OCI-LY7 (cell line): Measurements from ENCODE around the gene MARCHF11. TPM values are rescaled to one million over a fixed set of nuclear protein-coding genes. Genes with fewer than 3 reads are reported as not detected.

Experiments used
- BruUV-seq: library from RNA; stranded (reverse); fragments of 400-500 nt; replicated peaks from 2 replicates; lab custom pipeline; 2021; lab: Mats Ljungman, UMichigan
- CTCF ChIA-PET: fragments of 300-600 bp; sonication (Branson Sonifier 250); formaldehyde crosslinking; loops from one replicate; lab custom pipeline; 2022; ENCODE audit warnings: antibody characterized with exemption; ENCODE audit not compliant: unreplicated experiment; lab: Charles Lee
- POLR2A ChIA-PET: fragments of 300-600 bp; sonication (Branson Sonifier 250); formaldehyde crosslinking; loops from one replicate; lab custom pipeline; 2022; ENCODE audit warnings: antibody characterized with exemption; lab: Charles Lee
- DNase-seq: peaks from one replicate; pipeline ENCODE4 v3.0.0-alpha.2; 2015; ENCODE audit warnings: low spot score
- H2AFZ ChIP-seq: fragments of 200-600 bp; sonication (generic), shearing (Covaris generic); 2 replicates; pipeline ENCODE4 v1.6.1; 2014; ENCODE audit warnings: mild to moderate bottlenecking, antibody characterized with exemption, low read length, moderate library complexity
- H3K27ac ChIP-seq: fragments of 200-600 bp; sonication (generic); 2 replicates; pipeline ENCODE4 v1.5.1; 2014; ENCODE audit warnings: mixed run types, low read depth, mild to moderate bottlenecking, moderate library complexity, low read length, inconsistent platforms; ENCODE audit not compliant: poor library complexity, severe bottlenecking
- H3K36me3 ChIP-seq: fragments of 200-600 bp; sonication (generic); 2 replicates; pipeline ENCODE4 v1.6.1; 2014; ENCODE audit warnings: mild to moderate bottlenecking, antibody characterized with exemption, low read length, moderate library complexity, mixed read lengths; ENCODE audit not compliant: insufficient read depth
- H3K4me1 ChIP-seq: fragments of 200-600 bp; sonication (generic); 2 replicates; pipeline ENCODE4 v1.5.1; 2014; ENCODE audit warnings: mild to moderate bottlenecking, low read length; ENCODE audit not compliant: insufficient read depth, poor library complexity, severe bottlenecking
- H3K4me2 ChIP-seq: fragments of 200-600 bp; sonication (generic); 2 replicates; pipeline ENCODE4 v1.6.1; 2014; ENCODE audit warnings: mild to moderate bottlenecking, low read length
- H3K4me3 ChIP-seq: fragments of 200-600 bp; sonication (generic); 2 replicates; pipeline ENCODE4 v1.5.1; 2014; ENCODE audit warnings: mild to moderate bottlenecking, low read depth, low read length; ENCODE audit not compliant: poor library complexity, severe bottlenecking
- H3K79me2 ChIP-seq: fragments of 200-600 bp; sonication (generic); 2 replicates; pipeline ENCODE4 v1.6.1; 2016; ENCODE audit warnings: low read depth, mild to moderate bottlenecking, low read length, moderate library complexity, mixed read lengths; ENCODE audit not compliant: insufficient read depth
- H3K9me2 ChIP-seq: fragments of 200-600 bp; sonication (generic); 2 replicates; pipeline ENCODE4 v1.6.1; 2016; ENCODE audit warnings: mild to moderate bottlenecking, low read length, mixed read lengths; ENCODE audit not compliant: insufficient read depth
- H3K9me3 ChIP-seq: fragments of 200-600 bp; sonication (generic); 2 replicates; pipeline ENCODE4 v1.6.1; 2014; ENCODE audit warnings: mild to moderate bottlenecking, mixed run types, low read length, mixed read lengths
- H4K20me1 ChIP-seq: fragments of 200-600 bp; sonication (generic); 2 replicates; pipeline ENCODE4 v1.6.1; 2014; ENCODE audit warnings: mild to moderate bottlenecking, antibody characterized with exemption, low read length, moderate library complexity, mixed read lengths; ENCODE audit not compliant: insufficient read depth
- EZH2phosphoT487 ChIP-seq: fragments of 200-600 bp; sonication (generic); IDR thresholded peaks from 2 replicates; pipeline ENCODE4 v1.6.1; 2018; ENCODE audit warnings: low read depth, borderline replicate concordance, mild to moderate bottlenecking, mixed run types, antibody characterized with exemption, low read length, moderate library complexity, mixed read lengths
- intact Hi-C: fragments of 100-400 bp; cut with micrococcal nuclease; formaldehyde crosslinking; loops from one replicate; pipeline ENCODE4 v1.10.0; 2022; ENCODE audit not compliant: unreplicated experiment
- total RNA-seq, 2 experiments: library from RNA; depleted of rRNA in 1 of 2; stranded (reverse); fragments of >200 nt in 1 of 2; shearing (Covaris generic) in 1 of 2; gene quantifications; 2 replicates each; pipeline ENCODE4 v1.2.3, GENCODE V29; 2014 to 2022
- TF ChIP-seq, protein P1 (sequence below): fragments of 200-600 bp; sonication (generic); conservative IDR thresholded peaks from 2 replicates; pipeline ENCODE4 v1.5.1; 2014; ENCODE audit warnings: mild to moderate bottlenecking, antibody characterized with exemption, low read length, moderate library complexity, mixed read lengths

Gene MARCHF11
- total RNA-seq, 2 experiments from 2014 or later: not detected

DNA sequence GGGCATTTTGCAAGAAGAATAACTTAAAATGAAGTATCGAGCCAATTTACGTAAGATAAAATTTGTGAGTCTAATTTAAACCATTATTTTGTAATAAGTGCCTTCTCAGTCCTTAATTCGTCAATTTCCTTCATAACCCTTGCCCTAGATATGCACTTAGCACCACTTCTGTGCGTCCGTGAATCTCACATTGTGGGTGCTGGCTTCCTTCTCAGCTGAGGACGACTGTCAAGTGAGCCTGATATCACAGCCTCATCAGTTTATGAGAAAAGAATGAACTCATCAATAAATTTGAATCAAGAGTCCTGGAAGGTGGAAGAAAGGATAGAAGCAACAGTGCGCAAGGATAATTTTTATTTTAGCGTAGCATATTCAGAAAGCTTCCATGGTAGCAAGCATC is 64.5 kb downstream of the MARCHF11 start:
- BruUV-seq: no TSS peak
- Histone ChIP-seq H3K27ac (no peak overlapping the region), H3K9me2 (no peaks in the 10 kb centered on the region), H2AFZ (no peak overlapping the region), H3K4me3 (no peak overlapping the region), H3K4me2 (no peak overlapping the region), H4K20me1 (no peaks in the 10 kb centered on the region), H3K79me2 (no peaks in the 10 kb centered on the region), H3K36me3 (no peaks in the 10 kb centered on the region), H3K4me1 (no peaks in the 10 kb centered on the region), H3K9me3 (no peaks in the 10 kb centered on the region)
- ChIA-PET CTCF (no interaction called here), POLR2A (interaction anchor here (0.7 kb wide), 1 partner anchor 62 kb away, joined by 4 read pairs; no protein-coding TSS in a partner anchor)
- TF ChIP-seq, protein P1, sequence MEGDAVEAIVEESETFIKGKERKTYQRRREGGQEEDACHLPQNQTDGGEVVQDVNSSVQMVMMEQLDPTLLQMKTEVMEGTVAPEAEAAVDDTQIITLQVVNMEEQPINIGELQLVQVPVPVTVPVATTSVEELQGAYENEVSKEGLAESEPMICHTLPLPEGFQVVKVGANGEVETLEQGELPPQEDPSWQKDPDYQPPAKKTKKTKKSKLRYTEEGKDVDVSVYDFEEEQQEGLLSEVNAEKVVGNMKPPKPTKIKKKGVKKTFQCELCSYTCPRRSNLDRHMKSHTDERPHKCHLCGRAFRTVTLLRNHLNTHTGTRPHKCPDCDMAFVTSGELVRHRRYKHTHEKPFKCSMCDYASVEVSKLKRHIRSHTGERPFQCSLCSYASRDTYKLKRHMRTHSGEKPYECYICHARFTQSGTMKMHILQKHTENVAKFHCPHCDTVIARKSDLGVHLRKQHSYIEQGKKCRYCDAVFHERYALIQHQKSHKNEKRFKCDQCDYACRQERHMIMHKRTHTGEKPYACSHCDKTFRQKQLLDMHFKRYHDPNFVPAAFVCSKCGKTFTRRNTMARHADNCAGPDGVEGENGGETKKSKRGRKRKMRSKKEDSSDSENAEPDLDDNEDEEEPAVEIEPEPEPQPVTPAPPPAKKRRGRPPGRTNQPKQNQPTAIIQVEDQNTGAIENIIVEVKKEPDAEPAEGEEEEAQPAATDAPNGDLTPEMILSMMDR: no peak
- TF ChIP-seq EZH2phosphoT487: no peak
- intact Hi-C loops: no loop called here
- no peak for DNase-seq

DNA sequence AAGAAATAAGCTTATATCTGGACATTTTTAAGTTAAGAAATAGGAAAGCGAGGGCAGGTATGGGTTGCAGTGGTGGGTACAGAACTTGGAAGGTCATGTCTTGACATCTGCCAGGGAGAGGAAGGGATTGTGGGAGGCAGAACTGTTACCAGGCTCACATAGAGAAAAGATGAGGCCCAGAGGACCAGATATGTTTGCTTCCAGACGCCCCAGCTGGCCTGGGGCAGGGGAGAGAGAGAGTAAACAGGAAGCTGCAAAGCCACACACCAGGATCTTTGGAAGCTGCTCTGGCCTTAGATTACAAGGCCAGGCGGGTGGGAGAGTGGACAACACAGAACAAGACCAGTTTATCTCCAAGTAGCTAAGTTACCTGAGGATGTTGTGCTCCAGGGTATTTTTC is 71.2 kb downstream of the MARCHF11 start:
- H2AFZ ChIP-seq: no peak overlapping the region
- H3K79me2 ChIP-seq: no peaks in the 10 kb centered on the region
- H4K20me1 ChIP-seq: no peaks in the 10 kb centered on the region
- H3K36me3 ChIP-seq: no peaks in the 10 kb centered on the region
- CTCF ChIA-PET: no interaction called here
- no peak for DNase-seq
- no peaks in the 10 kb centered on the region for H3K9me3 ChIP-seq
- no peak overlapping the region for H3K4me3 ChIP-seq
- POLR2A ChIA-PET: no interaction called here
- H3K27ac ChIP-seq: no peak overlapping the region
- no peaks in the 10 kb centered on the region for H3K9me2 ChIP-seq
- BruUV-seq: no TSS peak
- H3K4me2 ChIP-seq: no peak overlapping the region
- TF ChIP-seq, protein P1: no peak
- no peak for TF ChIP-seq EZH2phosphoT487
- H3K4me1 ChIP-seq: no peaks in the 10 kb centered on the region
- intact Hi-C loops: no loop called here

DNA sequence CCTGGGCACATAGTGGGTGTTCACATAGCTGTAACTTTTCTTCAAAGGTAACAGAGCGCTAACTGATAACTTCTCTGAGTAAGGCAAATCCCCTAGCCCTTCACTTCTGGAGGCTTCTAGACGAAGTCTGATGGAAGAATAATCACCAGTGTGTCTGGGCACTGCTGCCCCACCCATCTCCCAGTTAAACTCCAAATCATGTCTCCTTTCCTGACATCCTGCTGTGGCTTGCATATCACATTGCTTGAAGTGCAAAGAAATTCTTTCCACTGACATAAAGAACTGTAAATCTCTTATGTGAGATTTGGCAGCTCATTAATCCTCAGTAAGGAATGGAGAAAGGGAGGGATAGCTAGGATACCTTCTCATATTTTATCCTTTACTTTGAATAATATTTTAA is 74.6 kb downstream of the MARCHF11 start:
- H3K4me3 ChIP-seq: no peak overlapping the region
- H3K9me3 ChIP-seq: no peaks in the 10 kb centered on the region
- H3K4me1 ChIP-seq: no peaks in the 10 kb centered on the region
- CTCF ChIA-PET: no interaction called here
- no peak overlapping the region for H3K4me2 ChIP-seq
- H3K9me2 ChIP-seq: no peaks in the 10 kb centered on the region
- POLR2A ChIA-PET: interaction anchor here (0.6 kb wide), 1 partner anchor 11 kb away, joined by 3 read pairs; no protein-coding TSS in a partner anchor
- no peaks in the 10 kb centered on the region for H3K36me3 ChIP-seq
- no peak for DNase-seq
- H3K27ac ChIP-seq: no peak overlapping the region
- H2AFZ ChIP-seq: no peak overlapping the region
- H4K20me1 ChIP-seq: no peaks in the 10 kb centered on the region
- intact Hi-C loops: no loop called here
- no peaks in the 10 kb centered on the region for H3K79me2 ChIP-seq
- TF ChIP-seq, protein P1: no peak
- BruUV-seq: no TSS peak
